Activated CD4-positive, alpha-beta T cell treated with anti-CD3 and anti-CD28 coated beads, Interleukin-2, amount 10 ng/mL, durations not matched to agents 24 days and 14 days (primary cell): ENCODE measurements around the gene MEGF9. TPM values are rescaled to one million over a fixed set of nuclear protein-coding genes. Genes with fewer than 3 reads are reported as not detected.

Source experiments
- DNase-seq: peaks from one replicate; pipeline ENCODE4 v3.0.0; 2022
- H3K27ac Mint-ChIP-seq: one replicate; pipeline ENCODE4 v1.8.0; 2022; ENCODE audit warnings: mild to moderate bottlenecking, mixed read lengths
- H3K27me3 Mint-ChIP-seq: one replicate; pipeline ENCODE4 v1.8.0; 2022; ENCODE audit warnings: mixed read lengths
- H3K36me3 Mint-ChIP-seq: one replicate; pipeline ENCODE4 v1.8.0; 2022; ENCODE audit warnings: low read depth, mild to moderate bottlenecking, mixed read lengths
- H3K4me1 Mint-ChIP-seq: one replicate; pipeline ENCODE4 v1.8.0; 2021; ENCODE audit warnings: mixed read lengths
- H3K4me3 Mint-ChIP-seq: one replicate; pipeline ENCODE4 v1.8.0; 2022; ENCODE audit warnings: mild to moderate bottlenecking, moderate library complexity, mixed read lengths
- H3K9me3 Mint-ChIP-seq: one replicate; pipeline ENCODE4 v1.8.0; 2021; ENCODE audit warnings: mixed read lengths
- intact Hi-C: fragments of 100-400 bp; cut with micrococcal nuclease; formaldehyde crosslinking; loops from one replicate; pipeline ENCODE4 v1.15.1; 2023
- total RNA-seq: library from RNA; stranded (reverse); gene quantifications from 2 replicates; pipeline ENCODE4 v1.2.3, GENCODE V29; 2022

MEGF9 gene
- total RNA-seq, 1 donor from 2014 or later = 4.5 TPM

GRCh38 chr9:120720404-120720803 lies 6.1 kb upstream of the MEGF9 start:
- Mint-ChIP-seq H3K4me3 (no peak overlapping the region), H3K36me3 (no peaks in the 10 kb centered on the region), H3K27ac (no peak overlapping the region), H3K9me3 (no peaks in the 10 kb centered on the region), H3K4me1 (peaks cover 4% of the 10 kb centered on the region), H3K27me3 (no peaks in the 10 kb centered on the region)
- intact Hi-C loops = no loop called here
- no peak for DNase-seq

GRCh38 chr9:120718316-120718715 lies 4.0 kb upstream of the MEGF9 start:
- peaks cover 7% of the 10 kb centered on the region for H3K4me1 Mint-ChIP-seq
- no peak overlapping the region for H3K27ac Mint-ChIP-seq
- H3K36me3 Mint-ChIP-seq = no peaks in the 10 kb centered on the region
- H3K9me3 Mint-ChIP-seq = no peaks in the 10 kb centered on the region
- H3K27me3 Mint-ChIP-seq = no peaks in the 10 kb centered on the region
- intact Hi-C loops = loop anchor here (10.0 kb wide), 2 partner anchors 76 to 1376 kb away; partner anchors contain the start of genes FBXW2 and TTLL11
- DNase-seq = no peak
- no peak overlapping the region for H3K4me3 Mint-ChIP-seq

- no peak for DNase-seq
- Mint-ChIP-seq H3K36me3 (no peaks in the 10 kb centered on the region), H3K27me3 (no peaks in the 10 kb centered on the region), H3K27ac (no peak overlapping the region), H3K4me3 (no peak overlapping the region), H3K4me1 (peaks cover 18% of the 10 kb centered on the region), H3K9me3 (no peaks in the 10 kb centered on the region)
- intact Hi-C loops = loop anchor here (10.0 kb wide), 2 partner anchors 78 to 1378 kb away; partner anchors contain the start of genes FBXW2 and TTLL11
These were observed 2.9 kb upstream of the MEGF9 start for GRCh38 chr9:120717176-120717575.

DNA sequence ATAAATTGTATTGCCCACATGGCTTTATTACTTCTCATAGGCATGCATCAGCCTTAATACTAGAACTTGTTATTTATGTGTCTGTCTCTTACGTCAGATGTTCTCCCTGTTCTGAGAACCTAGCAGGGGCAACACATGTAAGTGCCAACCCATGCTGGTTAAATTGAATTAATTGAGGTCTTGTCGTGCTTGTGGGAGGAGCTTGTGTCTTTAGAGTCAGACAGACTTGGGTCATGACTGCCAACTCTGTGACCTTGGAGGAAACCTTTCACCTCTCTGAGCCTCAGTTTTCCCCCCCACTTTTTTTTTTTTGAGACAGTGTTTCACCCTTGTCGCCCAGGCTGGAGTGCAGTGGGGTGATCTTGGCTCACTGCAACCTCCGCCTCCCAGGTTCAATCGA lies 2.2 kb upstream of the MEGF9 start:
- Mint-ChIP-seq H3K27me3 (no peaks in the 10 kb centered on the region), H3K4me1 (peaks cover 24% of the 10 kb centered on the region), H3K9me3 (no peaks in the 10 kb centered on the region), H3K4me3 (no peak overlapping the region), H3K27ac (no peak overlapping the region), H3K36me3 (no peaks in the 10 kb centered on the region)
- intact Hi-C loops = loop anchor here (10.0 kb wide), 2 partner anchors 78 to 1378 kb away; partner anchors contain the start of genes FBXW2 and TTLL11
- DNase-seq = no peak

- peaks cover 32% of the 10 kb centered on the region for H3K4me1 Mint-ChIP-seq
- H3K36me3 Mint-ChIP-seq = no peaks in the 10 kb centered on the region
- H3K27me3 Mint-ChIP-seq = no peaks in the 10 kb centered on the region
- H3K4me3 Mint-ChIP-seq = peak overlapping the region; percentile 88
- no peak overlapping the region for H3K27ac Mint-ChIP-seq
- H3K9me3 Mint-ChIP-seq = no peaks in the 10 kb centered on the region
- DNase-seq = no peak
- intact Hi-C loops = loop anchor here (2.0 to 10.0 kb wide), 4 partner anchors 79 to 1379 kb away; partner anchors contain the start of genes FBXW2, PSMD5 and TTLL11
These were observed 1.2 kb upstream of the MEGF9 start for GRCh38 chr9:120715389-120715924.

DNA sequence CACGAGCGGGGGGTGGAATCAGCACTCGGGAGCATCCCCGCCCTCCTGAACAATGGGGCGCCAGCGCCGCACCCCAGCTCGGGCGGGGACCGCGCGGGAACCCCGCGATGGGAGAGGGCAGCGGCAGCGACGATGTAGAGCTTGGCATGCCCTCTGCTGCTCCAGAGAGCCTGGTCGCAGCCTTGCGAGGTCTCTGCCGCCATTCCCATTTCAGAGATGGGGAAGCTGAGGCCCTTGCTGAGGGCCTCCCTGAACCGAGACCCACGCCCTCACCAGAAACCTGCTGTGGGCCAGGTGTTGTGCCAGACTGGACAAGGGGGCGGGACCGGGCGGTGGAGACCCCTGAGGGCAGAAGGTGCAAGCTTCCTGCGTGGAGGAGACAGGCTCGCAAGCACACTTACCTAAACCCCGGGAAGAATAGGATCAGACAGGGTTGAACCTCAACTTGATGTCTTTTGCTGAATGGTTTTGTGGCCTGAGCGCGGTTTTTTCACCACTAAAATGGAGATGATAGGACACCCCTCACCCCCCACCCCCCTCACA lies 647 bp upstream of the MEGF9 start:
- intact Hi-C loops = loop anchor here (1.0 to 10.0 kb wide), 8 partner anchors 80 to 1380 kb away; partner anchors contain the start of genes CDK5RAP2, CNTRL, FBXW2 and PSMD5
- DNase-seq = no peak
- Mint-ChIP-seq H3K4me3 (peak overlapping the region; percentile 88), H3K27ac (peak overlapping the region; percentile 88), H3K9me3 (no peaks in the 10 kb centered on the region), H3K36me3 (no peaks in the 10 kb centered on the region), H3K4me1 (peaks cover 34% of the 10 kb centered on the region), H3K27me3 (no peaks in the 10 kb centered on the region)

DNA sequence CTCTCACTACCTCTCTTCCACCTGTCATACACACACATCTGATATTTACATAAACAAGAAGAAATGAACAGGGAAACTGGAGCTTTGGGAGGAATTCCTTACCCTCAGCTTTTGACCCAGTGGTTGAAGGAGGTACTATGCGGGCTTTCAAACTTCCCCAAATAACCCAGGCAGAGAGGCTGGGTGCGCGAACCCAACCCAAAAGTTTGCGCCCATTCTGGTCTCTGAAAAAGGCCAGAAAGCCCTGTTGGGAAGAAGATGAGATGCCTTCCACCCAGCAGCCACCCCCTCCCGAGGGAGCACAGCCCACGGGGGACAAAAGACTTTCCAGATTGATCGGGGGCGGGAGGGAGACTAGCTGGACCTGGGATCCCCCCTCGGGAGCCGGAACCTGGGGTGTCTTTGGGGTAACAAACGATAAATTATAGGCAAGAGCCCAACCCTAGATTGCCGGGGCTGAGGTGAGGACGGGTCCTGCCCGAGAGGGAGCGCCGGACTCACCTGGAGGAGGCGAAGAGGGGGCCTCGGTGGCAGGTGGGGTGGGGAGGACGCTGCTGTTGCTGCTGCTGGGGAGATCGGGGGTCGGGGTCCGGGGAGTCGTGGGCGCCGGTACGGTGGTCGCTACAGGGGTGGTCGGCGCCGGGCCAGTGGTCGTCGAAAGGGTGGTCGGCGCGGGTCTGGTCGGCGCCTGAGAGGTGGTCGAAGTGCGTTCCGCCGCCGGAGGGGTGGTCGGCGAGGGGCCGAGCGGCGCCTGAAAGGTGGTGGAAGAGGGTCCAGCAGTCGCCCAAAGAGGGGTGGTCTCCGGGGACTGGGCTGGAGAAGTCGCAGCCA lies 798 bp downstream of the MEGF9 start:
- Mint-ChIP-seq H3K4me1 (peaks cover 37% of the 10 kb centered on the region), H3K27me3 (no peaks in the 10 kb centered on the region), H3K4me3 (peak overlapping the region; percentile 94), H3K27ac (peak overlapping the region; percentile 88), H3K9me3 (no peaks in the 10 kb centered on the region), H3K36me3 (no peaks in the 10 kb centered on the region)
- DNase-seq = peak; percentile 75
- intact Hi-C loops = loop anchor here (1.0 to 10.0 kb wide), 10 partner anchors 21 to 1381 kb away; partner anchors contain the start of genes CDK5RAP2, CNTRL, FBXW2 and PSMD5

DNA sequence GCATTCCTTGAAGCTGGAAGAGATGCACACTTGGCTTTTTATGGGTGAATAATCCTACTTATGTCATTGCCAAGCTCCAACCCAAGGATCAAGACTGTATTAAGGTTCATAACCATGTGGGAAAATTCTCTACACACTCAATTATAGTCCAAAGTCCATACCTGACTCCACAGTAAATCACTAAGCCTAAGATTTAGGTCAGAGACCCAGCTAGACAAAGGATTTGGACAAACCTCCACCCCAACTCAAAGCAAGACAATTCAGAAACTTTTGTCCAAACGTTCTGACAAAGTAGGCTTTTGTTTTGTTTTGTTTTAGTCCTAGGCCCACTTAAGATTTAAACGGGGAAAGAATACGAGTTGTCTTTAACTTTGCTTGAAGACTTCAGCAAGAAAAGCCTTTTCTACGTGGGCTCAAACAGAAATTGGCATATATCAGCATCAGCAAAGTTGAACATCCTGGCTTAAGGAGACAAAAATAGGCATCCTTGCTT lies 1.7 kb downstream of the MEGF9 start:
- Mint-ChIP-seq H3K4me3 (peak overlapping the region; percentile 94), H3K4me1 (peaks cover 37% of the 10 kb centered on the region), H3K36me3 (no peaks in the 10 kb centered on the region), H3K27ac (peak overlapping the region; percentile 88), H3K27me3 (no peaks in the 10 kb centered on the region), H3K9me3 (no peaks in the 10 kb centered on the region)
- intact Hi-C loops = loop anchor here (2.0 to 10.0 kb wide), 7 partner anchors 20 to 1382 kb away; partner anchors contain the start of genes CNTRL, FBXW2, RAB14 and TTLL11
- DNase-seq = no peak

- intact Hi-C loops = loop anchor here (2.0 to 10.0 kb wide), 7 partner anchors 19 to 1383 kb away; partner anchors contain the start of genes CNTRL, FBXW2, RAB14 and TTLL11
- H3K4me1 Mint-ChIP-seq = peaks cover 37% of the 10 kb centered on the region
- no peaks in the 10 kb centered on the region for H3K36me3 Mint-ChIP-seq
- peak; percentile 71 for DNase-seq
- no peaks in the 10 kb centered on the region for H3K27me3 Mint-ChIP-seq
- peak overlapping the region; percentile 94 for H3K4me3 Mint-ChIP-seq
- peak overlapping the region; percentile 81 for H3K27ac Mint-ChIP-seq
- no peaks in the 10 kb centered on the region for H3K9me3 Mint-ChIP-seq
These were observed 2.3 kb downstream of the MEGF9 start for GRCh38 chr9:120711841-120712538.

GRCh38 chr9:120711354-120711753 lies 2.9 kb downstream of the MEGF9 start:
- no peak for DNase-seq
- H3K36me3 Mint-ChIP-seq = no peaks in the 10 kb centered on the region
- peak overlapping the region; percentile 63 for H3K27ac Mint-ChIP-seq
- H3K4me3 Mint-ChIP-seq = peak overlapping the region; percentile 80
- H3K4me1 Mint-ChIP-seq = peaks cover 37% of the 10 kb centered on the region
- no peaks in the 10 kb centered on the region for H3K27me3 Mint-ChIP-seq
- no peaks in the 10 kb centered on the region for H3K9me3 Mint-ChIP-seq
- intact Hi-C loops = loop anchor here (5.0 to 10.0 kb wide), 5 partner anchors 83 to 1383 kb away; partner anchors contain the start of genes CNTRL, FBXW2, RAB14 and TTLL11

- H3K27me3 Mint-ChIP-seq = no peaks in the 10 kb centered on the region
- H3K27ac Mint-ChIP-seq = peak overlapping the region; percentile 66
- no peaks in the 10 kb centered on the region for H3K36me3 Mint-ChIP-seq
- peak overlapping the region; percentile 80 for H3K4me3 Mint-ChIP-seq
- peaks cover 34% of the 10 kb centered on the region for H3K4me1 Mint-ChIP-seq
- H3K9me3 Mint-ChIP-seq = no peaks in the 10 kb centered on the region
- intact Hi-C loops = loop anchor here (5.0 to 10.0 kb wide), 5 partner anchors 84 to 1384 kb away; partner anchors contain the start of genes CNTRL, FBXW2, RAB14 and TTLL11
- DNase-seq = peak; percentile 81
These were observed 3.9 kb downstream of the MEGF9 start for GRCh38 chr9:120710110-120710981.

GRCh38 chr9:120708526-120709224 lies 5.6 kb downstream of the MEGF9 start:
- peaks cover 2% of the 10 kb centered on the region for H3K36me3 Mint-ChIP-seq
- intact Hi-C loops = no loop called here
- peak overlapping the region; percentile 12 for H3K4me3 Mint-ChIP-seq
- H3K9me3 Mint-ChIP-seq = no peaks in the 10 kb centered on the region
- H3K27ac Mint-ChIP-seq = no peak overlapping the region
- no peaks in the 10 kb centered on the region for H3K27me3 Mint-ChIP-seq
- DNase-seq = no peak
- H3K4me1 Mint-ChIP-seq = peaks cover 33% of the 10 kb centered on the region
